IPS-11a (cell line): ENCODE results near the gene SYPL1.
A peak's percentile ranks its signal among the peaks of the same experiment; 100 is the strongest.
"Not testable (repeated sequence)": the region's sequence is repeated elsewhere in the genome, so short reads cannot be mapped to it uniquely, and the experiment has no call there.

Experiments used
- H3K4me3 ChIP-seq: one replicate; pipeline ENCODE4 v1.5.1; 2013; ENCODE audit warnings: low read depth, low read length, control low read depth

SYPL1 gene

DNA sequence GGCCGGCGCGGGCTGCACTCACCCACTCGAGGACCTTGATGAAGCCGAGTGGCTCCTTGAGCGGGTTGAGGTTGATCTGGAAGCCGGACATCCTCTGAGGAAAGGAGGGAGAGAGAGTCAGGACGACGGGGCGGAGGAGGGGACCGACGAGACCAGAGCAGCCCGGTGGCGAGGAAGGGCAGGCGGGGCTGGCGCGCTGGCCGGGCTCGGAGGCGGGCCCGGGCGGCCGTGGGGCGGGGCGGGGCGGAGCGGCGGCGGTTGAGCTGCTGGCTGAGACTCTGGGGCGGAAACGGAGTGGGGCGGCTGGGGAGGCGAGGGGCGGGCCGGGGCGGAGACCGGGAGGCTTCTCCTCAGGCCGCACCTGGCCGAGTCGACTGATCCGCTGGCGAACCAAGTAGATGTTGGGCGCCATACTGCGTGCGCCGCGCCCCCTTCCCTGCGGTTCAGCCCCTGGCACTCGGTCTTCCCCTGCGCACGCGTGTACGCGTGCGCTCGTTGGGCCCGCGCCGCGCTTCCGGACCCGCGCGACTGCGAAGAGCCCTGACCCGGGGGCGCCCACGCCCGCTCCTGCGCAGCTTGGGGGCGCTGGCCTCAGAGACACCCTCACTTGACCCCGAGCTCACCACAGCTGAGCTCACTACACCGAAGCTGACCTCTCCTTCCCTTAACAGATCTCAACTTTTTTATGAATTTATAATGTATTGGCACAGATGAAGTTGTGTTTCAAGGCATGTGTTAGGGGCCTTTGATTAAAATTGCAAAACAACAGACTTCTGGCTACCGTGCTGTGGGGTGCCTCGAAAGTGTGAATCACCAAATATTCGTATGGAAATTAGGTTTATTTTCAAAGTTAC lies at the start of gene SYPL1:
Gene SYPL1 (minus strand): TSS at position 195 of the 854 bp plus-strand sequence. CDS start 104 bp downstream, at position 91.
- H3K4me3 ChIP-seq = peak within 1 kb of the TSS; percentile 69

DNA sequence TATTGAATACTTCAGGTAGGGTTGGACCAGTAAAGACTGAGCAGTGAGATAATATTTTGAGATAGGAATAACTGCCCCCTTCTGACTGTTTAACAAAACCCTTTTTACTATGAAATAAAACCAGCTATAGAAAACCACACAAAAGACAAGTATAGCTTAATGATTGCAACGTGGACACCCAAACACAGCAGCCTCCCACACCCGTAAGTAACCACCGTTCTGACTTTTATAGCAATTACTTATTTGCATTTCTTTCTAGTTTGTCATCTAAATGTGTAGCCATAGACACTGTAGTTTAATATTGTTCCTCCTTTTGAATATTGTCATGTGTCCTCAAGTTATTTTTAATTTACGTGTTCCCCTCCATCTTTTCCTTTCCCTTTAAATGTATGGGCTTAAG lies 42.9 kb upstream of the SYPL1 start:
- no peak overlapping the region for H3K4me3 ChIP-seq

DNA sequence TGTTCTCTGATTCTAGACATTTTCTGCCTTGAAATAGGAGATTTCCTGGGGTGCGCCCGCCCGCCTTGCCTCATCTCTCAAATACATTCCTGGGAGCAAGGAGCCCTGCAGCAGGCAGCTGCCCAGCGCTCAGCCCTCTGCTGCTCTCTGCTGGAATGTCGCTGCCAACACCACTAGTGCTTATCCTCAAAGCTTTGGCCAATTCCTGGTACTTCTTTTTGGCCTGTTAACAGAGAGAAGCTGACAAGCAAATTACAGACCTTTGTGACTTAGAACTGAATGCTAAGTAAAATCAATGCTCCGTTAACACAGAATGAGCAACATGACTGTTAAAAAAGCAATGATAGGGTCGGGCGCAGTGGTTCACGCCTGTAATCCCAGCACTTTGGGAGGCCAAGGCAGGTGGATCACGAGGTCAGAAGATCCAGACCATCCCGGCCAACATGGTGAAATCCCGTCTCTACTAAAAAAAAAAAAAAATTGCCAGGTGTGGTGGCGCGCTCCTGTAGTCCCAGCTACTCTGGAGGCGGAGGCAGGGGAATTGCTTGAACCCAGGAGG lies 41.9 kb upstream of the SYPL1 start:
- no peak overlapping the region for H3K4me3 ChIP-seq

DNA sequence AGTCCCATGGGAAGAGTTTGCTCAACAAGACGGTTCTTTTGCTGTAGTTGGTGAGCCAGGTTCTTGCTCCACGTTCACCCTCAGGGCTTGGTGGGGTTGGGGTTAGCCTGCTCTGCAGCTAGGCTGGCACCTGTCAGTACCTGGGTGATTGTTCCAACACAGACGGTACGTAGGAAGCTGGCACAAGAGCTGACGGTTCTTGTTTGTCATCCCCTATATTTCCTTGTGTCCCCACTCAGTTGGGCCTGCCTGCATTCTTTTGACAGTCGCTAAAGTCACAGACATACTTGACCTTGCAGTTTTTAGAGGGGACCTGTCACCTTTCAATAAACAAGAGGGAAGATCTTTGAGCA lies 40.2 kb upstream of the SYPL1 start:
- no peak overlapping the region for H3K4me3 ChIP-seq

DNA sequence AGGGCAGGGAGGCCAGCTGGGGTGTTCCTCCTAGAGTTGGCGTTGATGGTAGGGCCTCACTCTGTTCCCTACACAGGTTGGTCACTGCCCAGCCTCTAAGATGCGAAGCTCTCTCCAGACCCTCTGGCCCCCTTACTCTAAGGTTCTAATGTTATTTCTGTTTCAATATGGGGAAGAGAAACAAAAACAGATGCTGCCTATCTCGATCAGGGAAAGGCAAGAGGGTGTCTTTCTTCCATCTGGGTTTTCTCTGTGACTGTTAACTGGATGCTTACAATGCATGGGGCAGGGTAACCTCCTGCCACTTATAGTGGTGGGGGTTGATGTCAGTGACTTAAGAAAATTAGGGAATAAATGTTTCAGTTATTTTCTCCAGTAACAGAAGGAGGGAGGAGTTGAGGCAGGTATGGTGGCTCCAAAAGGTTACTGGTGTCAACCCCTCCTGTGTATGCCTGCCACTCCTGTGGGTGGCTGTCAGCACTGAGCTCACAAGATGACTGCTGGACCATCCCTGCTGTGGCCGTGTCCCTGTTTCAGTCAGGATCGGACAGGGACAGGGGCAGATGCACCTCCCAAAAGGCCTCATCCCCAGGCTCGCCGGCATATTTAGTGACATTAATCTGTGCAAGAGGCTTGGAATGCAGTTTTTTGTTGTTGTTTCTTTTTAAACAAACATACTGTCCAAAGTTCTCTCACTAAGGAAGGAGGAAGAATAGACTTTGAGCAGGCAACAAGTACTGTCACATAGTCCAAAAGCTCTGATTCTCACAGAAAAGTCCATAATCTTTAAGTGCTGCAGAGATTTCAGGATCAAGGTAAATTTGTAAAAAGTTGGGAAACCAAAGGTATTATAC lies 39.6 kb upstream of the SYPL1 start:
- H3K4me3 ChIP-seq = no peak overlapping the region

DNA sequence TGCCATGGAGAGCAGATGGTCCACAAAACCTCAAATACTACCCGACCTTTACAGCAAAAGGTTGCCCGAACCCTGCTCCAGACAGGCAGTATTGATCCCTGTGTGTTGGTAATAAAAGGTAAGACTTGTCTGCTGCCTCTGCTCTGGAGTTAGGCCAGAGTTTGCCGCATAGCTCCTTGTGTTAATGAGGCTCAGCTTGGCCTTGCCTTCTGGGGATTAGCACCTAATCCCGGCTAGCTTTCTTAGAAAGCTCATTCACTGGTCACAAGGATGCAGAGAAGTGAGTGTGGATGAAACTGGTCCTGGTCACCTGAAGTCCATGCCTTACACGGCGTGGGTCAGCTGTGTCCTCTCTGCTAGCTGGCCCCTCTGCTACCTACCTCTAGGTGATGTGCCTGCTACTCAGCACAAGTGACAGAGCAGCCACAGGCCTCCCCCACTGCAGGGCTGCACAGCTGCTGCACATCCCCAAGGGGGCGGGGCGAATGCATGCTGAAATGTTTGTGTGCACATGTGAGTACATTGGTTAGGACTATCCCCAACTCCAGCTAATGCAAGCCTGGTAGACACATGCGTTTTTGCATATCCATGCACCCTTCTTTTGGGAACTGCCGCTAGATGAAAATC lies 31.7 kb upstream of the SYPL1 start:
- no peak overlapping the region for H3K4me3 ChIP-seq

DNA sequence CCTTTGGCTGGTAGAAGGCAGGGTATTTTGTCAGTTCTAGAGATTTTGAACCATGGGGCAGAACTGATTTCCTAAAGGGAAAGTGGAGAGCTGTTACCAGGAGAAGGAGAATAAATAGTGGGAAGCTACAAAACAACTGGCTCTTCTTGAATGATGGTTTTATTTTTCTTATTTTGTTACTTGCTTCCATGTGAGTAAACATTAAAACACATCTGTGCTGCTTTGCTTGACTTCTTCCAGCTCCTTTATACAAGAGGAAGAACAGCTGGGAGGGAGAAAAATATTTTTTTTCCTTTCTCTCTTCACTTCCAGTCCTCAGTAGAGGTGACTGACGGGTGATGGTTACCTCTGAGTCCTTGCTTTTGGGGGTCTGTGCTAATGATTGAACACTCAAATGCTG lies 30.0 kb upstream of the SYPL1 start:
- H3K4me3 ChIP-seq = no peak overlapping the region

DNA sequence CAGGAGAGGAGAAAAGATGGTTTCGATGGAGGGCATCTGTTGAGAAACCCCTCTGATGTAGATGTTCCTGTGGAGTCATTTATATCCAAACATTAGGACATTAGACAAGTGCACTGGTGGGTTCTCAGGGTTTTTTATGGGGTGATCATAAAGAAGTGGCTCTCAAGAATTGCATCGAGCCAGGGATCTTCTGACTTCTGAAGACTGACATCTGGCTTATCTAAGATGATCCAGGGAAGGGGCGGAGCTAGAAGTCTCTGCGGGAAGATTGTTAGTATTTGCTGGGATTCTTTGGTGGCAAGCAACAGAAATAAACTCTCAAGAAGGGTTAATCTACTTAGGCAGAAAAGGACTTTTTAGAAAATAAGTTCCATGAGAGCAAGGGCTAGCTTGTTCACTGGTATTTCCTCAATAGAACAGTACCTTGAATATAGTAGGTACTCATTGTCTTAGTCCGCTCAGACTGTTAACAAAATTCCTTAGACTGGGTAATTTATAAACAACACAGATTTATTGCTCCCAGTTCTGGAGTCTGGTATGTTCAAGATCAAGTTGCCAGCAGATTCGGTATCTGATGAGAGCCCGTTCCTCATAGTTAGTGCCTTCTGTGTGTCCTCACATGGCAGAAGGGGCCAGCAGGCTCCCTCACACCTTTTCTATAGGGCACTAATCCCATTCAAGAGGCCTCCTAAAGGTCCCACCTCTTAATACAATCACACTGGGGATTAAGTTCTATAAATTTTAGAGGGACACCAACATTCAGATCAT lies 28.5 kb upstream of the SYPL1 start:
- H3K4me3 ChIP-seq = no peak overlapping the region

DNA sequence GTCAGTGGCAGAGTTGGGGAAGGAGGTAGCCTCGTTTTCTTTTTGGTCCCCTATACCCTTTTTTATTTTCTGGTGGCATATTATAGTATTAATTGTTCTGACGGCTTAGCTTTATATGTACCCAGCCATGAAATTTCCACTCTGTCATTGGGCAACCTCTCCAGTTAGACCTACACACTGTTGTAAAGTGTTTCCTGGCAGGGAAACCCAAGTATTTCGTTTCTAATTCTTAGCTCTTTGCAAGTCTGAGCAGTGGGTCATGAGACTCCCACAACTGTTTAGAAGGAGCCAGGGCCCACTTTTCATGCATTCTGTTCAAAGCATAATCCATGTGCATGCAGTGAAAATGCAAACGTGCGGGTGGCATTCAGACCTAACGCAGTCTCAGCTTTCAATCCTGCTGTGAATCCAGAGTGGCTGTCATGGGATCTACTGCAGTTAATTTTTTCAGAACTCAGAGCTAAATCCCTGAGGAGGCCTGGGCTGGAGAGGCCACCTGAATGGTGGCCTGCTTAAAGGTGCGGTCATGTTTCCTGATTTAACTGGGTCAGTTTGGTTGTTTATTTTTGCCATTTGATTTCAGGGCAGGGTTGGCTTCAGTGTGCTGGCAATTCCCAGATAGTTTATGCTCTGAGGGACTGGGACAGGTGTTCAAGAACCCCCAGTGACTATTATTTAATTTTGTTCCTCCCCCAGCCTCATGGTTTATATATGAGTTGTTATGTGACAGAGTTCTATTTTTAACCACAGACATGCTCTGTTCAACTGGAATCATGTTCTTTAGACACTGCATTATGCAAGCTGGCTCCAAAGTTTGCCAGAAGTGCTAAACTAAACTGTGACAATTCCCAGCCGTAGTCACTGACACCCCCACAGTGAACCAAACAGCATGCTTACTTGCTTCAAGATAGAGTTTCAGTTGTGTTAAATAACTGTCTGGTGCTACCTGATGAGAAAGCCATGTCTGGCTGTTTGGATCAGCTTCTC lies 27.4 kb upstream of the SYPL1 start:
- H3K4me3 ChIP-seq = no peak overlapping the region

DNA sequence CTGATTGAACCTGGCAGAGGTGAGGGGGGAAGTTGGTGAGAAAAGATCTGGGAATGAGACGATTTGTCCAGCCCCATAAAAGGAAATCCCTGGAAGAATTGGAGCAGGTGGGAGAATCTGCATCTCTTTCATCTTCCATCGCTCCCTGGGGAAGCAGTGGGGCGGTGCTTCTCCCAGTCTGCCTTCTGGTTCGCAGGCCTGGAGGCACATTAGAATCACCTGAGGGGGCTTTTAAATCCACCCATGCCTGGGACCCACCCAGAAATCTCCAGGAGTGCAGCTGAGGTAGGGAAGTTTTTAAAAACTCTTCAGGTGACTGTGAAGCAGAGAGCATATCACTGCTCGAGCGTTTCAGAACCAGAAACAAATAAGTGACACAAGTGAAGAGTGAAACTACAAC lies 26.7 kb upstream of the SYPL1 start:
- H3K4me3 ChIP-seq = no peak overlapping the region

DNA sequence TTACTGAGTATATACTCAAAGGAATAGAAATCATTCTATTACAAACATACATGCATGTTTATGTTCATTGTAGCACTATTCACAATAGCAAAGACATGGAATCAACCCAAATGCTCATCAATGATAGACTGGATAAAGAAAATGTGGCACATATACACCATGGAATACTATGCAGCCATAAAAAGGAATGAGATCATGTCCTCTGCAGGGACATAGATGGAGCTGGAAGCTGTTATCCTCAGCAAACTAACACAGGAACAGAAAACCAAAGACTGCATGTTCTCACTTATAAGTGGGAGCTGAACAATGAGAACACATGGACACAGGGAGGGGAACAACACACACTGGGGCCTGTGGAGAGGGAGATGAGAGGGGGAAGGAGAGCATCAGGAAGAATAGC lies 26.1 kb upstream of the SYPL1 start:
- not testable (repeated sequence) for H3K4me3 ChIP-seq

DNA sequence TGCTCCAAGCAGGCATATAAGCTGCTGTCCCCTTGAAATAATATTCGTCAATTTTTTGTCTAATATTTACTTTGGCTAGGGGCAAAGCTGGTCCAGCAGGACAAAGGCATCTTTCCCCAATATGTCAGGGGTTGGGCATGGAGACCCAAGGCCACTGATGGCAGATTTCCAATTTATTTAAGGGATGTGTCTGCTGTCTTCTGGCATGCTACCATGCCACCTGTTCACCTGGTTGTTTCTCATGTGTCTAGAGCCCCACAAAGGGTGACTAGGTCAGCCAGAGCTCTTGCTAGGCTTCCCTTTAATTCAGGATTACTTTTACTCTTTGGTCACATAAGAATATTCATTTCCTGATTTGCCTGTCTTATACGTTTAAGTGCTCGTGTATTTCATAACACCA lies 22.1 kb upstream of the SYPL1 start:
- H3K4me3 ChIP-seq = no peak overlapping the region

DNA sequence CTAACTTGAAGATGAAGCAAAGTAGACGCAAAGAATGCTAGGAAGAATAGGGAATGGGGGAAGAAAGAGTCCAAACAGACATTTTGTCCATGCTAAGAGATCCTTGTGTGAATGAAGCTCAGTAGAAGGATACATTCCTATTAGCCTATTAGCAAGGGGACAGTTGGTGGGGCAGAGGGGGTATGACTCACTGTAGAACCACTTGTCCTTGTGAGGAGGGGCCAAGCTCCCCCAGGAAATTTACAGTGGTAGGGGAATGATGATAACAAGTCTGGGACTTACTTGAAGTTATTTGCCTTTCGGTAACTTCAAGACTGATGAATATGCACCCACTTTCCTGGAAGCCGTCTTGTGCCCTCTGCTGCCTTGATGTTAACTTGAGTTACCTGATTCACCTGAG lies 17.2 kb upstream of the SYPL1 start:
- H3K4me3 ChIP-seq = no peak overlapping the region

DNA sequence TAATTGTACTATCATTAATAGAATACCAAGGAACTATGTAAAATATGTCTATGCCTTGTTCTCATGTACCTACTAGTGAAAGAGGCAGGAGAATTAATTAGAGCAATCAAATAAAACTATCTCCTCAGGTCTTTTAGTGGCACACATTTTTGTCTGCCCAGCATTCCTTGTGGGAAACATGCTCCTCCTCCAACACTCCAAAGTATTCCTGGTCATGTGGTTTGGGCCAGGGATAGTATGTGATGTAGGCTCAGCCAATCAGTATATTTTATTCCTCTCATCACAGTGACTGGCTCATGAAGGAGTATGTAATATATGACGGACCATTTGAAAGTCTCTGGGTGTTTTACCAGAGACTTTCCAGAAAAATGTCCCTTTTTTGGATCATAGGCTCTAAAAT lies 16.7 kb upstream of the SYPL1 start:
- H3K4me3 ChIP-seq = no peak overlapping the region

DNA sequence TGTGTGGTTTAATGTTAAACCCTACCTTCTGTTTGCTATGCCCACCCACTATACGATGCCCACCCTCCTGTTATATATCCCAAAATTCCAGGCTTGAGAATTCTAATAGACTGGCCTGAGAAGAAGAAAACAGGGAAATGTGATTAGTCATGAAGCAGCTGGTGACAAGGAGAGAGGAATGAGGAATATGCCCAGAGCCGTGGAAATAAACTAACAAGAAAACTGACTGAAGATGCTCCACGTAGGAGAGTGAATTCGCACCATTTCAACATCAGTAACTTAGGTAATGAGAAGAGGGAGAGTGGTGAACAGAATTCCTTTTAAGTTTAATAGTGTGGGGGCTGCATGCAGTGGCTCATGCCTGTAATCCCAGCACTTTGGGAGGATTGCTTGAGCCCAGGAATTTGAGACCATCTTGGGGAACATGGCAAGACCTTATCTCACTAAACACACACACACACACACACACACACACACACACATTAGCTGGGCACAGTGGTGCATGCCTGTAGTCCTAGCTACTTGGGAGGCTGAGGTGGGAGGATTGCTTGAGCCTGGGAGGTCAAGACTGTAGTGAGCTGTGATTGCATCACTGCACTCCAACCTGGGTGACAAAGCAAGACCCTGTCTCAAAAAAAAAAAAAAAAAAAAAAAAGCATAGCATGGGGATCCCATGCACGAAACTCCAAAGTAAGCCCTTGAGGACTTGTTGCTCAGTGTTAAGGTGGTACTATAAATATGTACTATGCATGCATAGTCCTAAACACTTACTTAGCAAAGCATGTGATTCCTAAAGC lies 16.1 kb upstream of the SYPL1 start:
- no peak overlapping the region for H3K4me3 ChIP-seq

DNA sequence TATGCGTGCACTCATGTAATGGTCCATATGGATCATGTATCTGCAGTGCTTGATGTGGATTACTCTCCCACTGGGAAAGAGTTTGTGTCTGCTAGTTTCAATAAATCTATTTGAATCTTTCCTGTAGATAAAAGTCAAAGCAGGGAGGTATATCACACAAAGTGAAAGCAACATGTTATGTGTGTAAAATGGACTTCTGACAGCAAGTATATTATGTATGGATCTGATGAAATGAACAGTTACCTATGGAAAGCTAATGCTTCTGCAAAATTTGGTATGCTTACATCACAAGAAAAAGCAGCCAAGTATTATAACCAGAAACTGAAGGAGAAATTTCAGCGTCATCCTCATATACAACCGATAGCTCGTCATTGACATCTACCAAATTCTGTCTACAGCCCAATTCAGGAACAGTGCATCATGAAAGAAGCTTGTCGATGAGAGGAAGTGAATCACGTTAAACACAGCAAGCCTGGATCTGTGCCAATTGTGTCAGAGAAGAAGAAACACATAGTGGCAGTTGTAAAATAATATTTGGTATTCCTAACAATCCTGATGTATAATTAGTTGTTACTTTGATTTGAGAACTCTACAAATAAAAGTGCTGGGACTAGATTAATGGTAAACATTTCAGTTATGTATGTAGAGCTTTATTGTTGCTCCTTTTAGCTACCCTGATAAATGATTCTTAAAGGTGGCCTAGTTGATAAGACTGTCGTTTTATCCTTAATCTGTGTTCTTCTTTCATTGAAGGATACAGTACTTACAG lies 14.2 kb upstream of the SYPL1 start:
- H3K4me3 ChIP-seq = no peak overlapping the region

DNA sequence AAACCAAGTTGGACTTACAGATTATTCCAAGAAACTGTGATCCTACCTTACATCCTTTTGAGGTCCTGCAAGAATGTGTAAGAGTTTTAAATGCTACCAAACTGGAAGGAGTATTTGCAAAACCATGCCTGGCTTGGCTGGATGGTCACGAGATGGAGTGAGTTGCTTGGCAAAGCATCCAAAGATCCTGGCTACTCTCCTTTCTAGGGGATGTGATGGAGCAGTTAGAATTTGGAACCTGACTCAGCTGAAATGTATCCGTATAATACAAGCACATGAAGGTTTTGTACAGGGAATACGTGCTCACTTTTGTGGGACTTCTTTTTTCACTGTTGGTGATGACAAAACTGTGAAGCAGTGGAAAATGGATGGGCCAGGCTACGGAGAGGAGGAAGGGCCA lies 13.3 kb upstream of the SYPL1 start:
- no peak overlapping the region for H3K4me3 ChIP-seq

DNA sequence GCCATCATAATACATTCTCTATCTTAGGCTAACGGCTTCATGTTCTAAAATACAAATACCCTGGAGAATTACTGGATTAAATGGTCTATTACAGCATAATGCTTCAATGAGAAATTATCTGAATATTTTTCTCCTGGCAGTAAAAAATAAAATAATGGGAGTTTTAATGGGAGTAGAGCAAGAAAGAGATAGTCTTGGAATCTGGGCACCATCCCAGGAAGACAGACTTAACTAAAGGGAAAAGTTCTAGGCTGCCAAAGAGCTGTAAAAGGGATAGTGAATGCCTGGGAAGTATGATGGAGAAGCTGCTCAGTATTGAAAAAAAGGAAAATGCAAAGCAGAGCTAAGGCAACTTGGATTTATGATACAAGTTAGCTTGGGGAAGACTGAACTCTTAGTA lies 12.1 kb upstream of the SYPL1 start:
- H3K4me3 ChIP-seq = no peak overlapping the region
